Measurements from ENCODE around the gene KCNG3. TPM values are rescaled to one million over a fixed set of nuclear protein-coding genes. Genes with fewer than 3 reads are reported as not detected.

The KCNG3 gene
- total and polyA plus RNA-seq, 2 of the 13 experiments (the other 11 are each of a cell fraction or from before 2014, with no cell fraction given): 2.8 to 4.8 TPM

- TF ChIP-seq POGZ (CRISPR knock-in tag; IDR thresholded peaks at IDR 0.05): peak; percentile 66; the same call in 1 of the 2 replicates
- peak; percentile 33; the same call in 1 of the 2 replicates for TF ChIP-seq RFXAP (CRISPR knock-in tag; IDR thresholded peaks at IDR 0.05; ENCODE audit: borderline replicate concordance)
- TF ChIP-seq POLR2G (IDR thresholded peaks at IDR 0.05; ENCODE audit: low read depth, low read length): peak; percentile 83
- TF ChIP-seq ZNF556 (CRISPR knock-in tag; IDR thresholded peaks at IDR 0.05; ENCODE audit: borderline replicate concordance): peak; percentile 2; the same call in 1 of the 2 replicates
- TF ChIP-seq ZHX2 (IDR thresholded peaks at IDR 0.05; ENCODE audit: low read depth): no peak
- peak; percentile 73 for TF ChIP-seq ZHX2 (CRISPR knock-in tag; IDR thresholded peaks at IDR 0.05; ENCODE audit: borderline replicate concordance)
- TF ChIP-seq THRA (CRISPR knock-in tag; IDR thresholded peaks at IDR 0.05; ENCODE audit: borderline replicate concordance): 0 out of 2 replicates have a peak, but pooled peaks have one; percentile 25
- TF ChIP-seq HDAC1 (CRISPR knock-in tag; IDR thresholded peaks at IDR 0.05): peak; percentile 37; the same call in 1 of the 2 replicates
- TF ChIP-seq ZNF589 (CRISPR knock-in tag; conservative IDR thresholded peaks at IDR 0.05): peak; percentile 74; the same call in 1 of the 2 replicates
- peak; percentile 21; the same call in 1 of the 2 replicates for TF ChIP-seq ARNTL (CRISPR knock-in tag; IDR thresholded peaks at IDR 0.05)
- peak; percentile 24; the same call in 1 of the 2 replicates for TF ChIP-seq GFI1 (CRISPR knock-in tag; IDR thresholded peaks at IDR 0.05; ENCODE audit: borderline replicate concordance)
- no peak for TF ChIP-seq FUBP1 (CRISPR knock-in tag; IDR thresholded peaks at IDR 0.05; ENCODE audit: borderline replicate concordance)
- TF ChIP-seq EED (CRISPR knock-in tag; IDR thresholded peaks at IDR 0.05): peak; percentile 75; the same call in 1 of the 2 replicates
- TF ChIP-seq IRF9 (CRISPR knock-in tag; IDR thresholded peaks at IDR 0.05; ENCODE audit: borderline replicate concordance): peak; percentile 45; the same call in 1 of the 2 replicates
These were observed at the start of gene KCNG3 (continued) for GRCh38 chr2:42493468-42494354.
